ENCODE data around the gene CTBP2.
"Not testable (repeated sequence)": the region's sequence is repeated elsewhere in the genome, so short reads cannot be mapped to it uniquely, and the experiment has no call there.

GRCh38 chr10:125150376-125151083 is 9.8 kb downstream of the CTBP2 start:
- TF ChIP-seq BHLHE40 (IDR thresholded peaks at IDR 0.05; ENCODE audit: borderline replicate concordance); SUZ12 (IDR thresholded peaks at IDR 0.05); FOXA1 (IDR thresholded peaks at IDR 0.05); HDGF (IDR thresholded peaks at IDR 0.05; ENCODE audit: borderline replicate concordance); L3MBTL2 (conservative IDR thresholded peaks at IDR 0.05); LEF1 (IDR thresholded peaks at IDR 0.05; ENCODE audit: borderline replicate concordance); NFRKB (IDR thresholded peaks at IDR 0.05); SP1 (IDR thresholded peaks at IDR 0.05); FOXM1 (IDR thresholded peaks at IDR 0.05; ENCODE audit: borderline replicate concordance); ARNT (IDR thresholded peaks at IDR 0.05); ELF4 (IDR thresholded peaks at IDR 0.05): not testable (repeated sequence)
